Measurements from ENCODE around the gene LRRC71.
"Not testable (repeated sequence)": the region's sequence is repeated elsewhere in the genome, so short reads cannot be mapped to it uniquely, and the experiment has no call there.

The LRRC71 gene

DNA sequence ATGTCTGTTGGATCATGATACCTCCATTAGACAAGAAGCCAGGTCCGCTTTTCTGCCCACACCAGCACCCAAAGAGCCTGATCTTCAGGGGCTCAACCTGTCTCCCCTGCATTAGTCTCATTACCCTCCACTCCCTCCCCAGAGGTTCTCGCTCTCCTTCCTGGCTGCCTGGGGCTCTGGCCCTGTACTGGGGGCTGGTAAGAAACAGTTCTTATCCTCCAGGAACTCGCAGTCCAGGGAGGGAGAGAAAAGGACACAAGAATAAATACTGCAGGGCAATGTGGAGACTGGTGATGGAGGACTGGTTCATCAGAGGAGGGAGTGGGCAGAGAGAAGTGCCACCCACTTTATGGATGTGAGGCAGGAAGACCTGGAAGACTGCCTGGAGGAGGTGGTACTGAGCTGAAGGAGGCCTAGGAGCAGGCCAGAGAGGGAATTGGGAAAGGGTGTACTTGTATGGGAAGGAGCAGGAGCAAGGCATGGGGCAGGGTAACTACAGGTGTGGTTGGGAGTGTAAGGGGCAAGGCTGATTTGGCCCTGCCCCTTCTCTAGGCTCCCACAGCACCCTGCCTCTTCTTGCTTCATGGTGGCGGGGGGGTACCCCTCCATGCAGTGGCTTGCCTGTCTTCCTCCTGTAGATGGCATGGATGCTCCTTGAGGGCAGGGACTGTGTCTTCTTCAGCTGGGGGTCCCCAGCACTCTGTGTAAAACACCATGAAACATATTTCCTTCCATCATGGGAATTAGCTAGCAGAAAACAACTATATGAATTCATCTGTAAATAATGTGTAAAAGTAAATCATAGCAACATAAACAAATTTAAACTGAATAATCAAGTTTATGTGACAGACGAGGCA lies 5.0 kb downstream of the LRRC71 start:
- TF ChIP-seq, protein P1, sequence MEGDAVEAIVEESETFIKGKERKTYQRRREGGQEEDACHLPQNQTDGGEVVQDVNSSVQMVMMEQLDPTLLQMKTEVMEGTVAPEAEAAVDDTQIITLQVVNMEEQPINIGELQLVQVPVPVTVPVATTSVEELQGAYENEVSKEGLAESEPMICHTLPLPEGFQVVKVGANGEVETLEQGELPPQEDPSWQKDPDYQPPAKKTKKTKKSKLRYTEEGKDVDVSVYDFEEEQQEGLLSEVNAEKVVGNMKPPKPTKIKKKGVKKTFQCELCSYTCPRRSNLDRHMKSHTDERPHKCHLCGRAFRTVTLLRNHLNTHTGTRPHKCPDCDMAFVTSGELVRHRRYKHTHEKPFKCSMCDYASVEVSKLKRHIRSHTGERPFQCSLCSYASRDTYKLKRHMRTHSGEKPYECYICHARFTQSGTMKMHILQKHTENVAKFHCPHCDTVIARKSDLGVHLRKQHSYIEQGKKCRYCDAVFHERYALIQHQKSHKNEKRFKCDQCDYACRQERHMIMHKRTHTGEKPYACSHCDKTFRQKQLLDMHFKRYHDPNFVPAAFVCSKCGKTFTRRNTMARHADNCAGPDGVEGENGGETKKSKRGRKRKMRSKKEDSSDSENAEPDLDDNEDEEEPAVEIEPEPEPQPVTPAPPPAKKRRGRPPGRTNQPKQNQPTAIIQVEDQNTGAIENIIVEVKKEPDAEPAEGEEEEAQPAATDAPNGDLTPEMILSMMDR (conservative IDR thresholded peaks at IDR 0.05), result no peak
- H3K27ac ChIP-seq, result no peak overlapping the region

DNA sequence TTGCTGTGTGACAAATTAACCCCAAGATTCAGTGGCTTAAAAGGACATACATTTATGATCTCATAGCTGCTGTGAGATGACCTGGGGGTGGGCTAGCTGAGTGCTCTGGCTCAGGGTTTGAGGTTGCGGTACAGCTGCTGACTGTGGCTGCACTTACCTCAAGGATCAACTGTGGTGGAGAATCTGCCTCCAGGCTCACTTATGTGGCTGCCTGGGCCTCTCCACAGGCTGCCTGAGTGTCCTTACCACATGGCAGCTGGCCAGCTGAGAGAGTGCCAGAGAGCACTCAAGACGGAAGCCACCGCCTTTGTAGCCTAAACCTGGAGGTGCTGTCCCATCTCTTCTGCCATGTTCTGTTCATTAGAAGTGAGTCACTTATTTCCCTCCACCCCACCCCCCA lies 5.7 kb downstream of the LRRC71 start:
- TF ChIP-seq, protein P1 (conservative IDR thresholded peaks at IDR 0.05), result no peak
- no peak overlapping the region for H3K27ac ChIP-seq

DNA sequence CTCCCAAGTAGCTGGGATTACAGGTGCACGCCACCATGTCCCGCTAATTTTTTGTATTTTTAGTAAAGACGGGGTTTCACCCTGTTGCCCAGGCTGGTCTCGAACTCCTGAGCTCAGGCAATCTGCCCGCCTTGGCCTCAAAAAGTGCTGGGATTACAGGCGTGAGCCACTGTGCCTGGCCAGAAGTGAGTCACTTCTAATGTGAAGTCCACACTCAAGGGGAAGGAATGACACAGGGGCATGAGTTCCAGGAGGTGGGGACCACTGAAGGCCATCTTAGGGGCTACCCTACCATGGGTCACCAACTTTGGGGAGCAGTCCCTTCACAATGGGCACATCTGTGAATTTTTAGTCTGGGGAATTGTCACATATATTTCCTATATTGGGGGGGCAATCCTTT lies 6.3 kb downstream of the LRRC71 start:
- H3K27ac ChIP-seq, result not testable (repeated sequence)

DNA sequence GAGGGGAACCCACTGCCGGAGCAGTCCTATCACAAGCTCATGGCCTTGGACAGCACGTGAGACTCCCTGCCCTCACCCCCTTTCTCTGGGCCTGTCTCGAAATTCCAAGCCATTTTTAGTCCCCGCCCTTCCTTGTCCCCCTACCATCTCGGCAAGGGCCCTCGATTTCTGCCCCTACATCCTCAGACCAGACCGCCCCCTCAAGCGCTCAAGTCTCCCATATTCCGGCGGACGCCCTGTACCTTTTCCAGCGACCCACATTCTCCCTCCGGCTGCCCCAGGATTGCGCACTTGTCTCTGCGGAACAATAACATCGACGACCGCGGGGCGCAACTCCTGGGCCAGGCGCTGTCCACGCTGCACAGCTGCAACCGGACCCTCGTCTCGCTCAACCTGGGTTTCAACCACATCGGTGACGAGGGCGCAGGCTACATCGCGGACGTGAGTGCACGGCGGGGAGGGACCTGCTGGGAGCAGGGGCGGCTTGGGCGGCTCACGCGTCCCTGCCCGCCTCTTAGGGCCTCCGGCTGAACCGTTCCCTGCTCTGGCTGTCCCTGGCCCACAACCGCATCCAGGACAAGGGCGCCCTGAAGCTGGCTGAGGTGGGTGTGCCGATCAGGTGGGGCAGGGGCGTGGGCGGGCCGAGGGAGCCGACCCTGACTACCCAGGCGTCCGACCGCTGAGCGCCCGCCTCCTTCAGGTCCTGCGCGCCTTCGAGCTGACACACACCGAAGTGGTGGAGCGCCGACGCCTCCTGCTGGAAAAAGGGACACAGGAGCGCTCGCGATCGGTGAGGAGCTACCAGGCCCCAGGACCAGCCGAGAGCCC lies 7.0 kb downstream of the LRRC71 start:
- H3K27ac ChIP-seq, result no peak overlapping the region; the same call in 1 of the 2 replicates
- TF ChIP-seq, protein P1 (conservative IDR thresholded peaks at IDR 0.05), result peak; percentile 93

DNA sequence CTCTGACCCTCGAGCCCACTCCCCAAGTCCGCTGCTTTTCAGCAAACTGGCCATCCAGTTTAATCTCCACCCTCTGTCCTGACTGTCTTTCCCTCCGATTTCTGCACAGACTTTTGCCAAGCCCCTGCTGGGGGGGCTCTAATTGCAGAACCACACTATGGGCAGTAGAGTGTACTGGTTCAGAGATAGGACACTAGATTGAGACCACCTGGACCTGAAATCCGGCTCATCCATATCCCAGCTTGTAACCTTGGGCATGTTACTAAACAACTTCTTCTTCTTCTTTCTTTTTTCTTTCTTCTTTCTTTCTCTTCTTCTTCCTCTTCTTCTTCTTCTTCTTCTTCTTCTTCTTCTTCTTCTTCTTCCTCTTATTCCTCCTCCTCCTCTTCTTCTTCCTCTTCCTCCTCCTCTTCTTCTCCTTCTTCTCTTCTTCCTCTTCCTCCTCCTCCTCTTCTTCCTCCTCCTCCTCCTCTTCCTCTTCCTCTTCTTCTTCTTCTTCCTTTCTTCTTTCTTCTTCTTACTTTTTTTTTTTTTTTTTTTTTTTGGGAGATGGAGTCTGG lies 7.7 kb downstream of the LRRC71 start:
- TF ChIP-seq, protein P1 (conservative IDR thresholded peaks at IDR 0.05), result peak; percentile 68
- no peak overlapping the region for H3K27ac ChIP-seq

DNA sequence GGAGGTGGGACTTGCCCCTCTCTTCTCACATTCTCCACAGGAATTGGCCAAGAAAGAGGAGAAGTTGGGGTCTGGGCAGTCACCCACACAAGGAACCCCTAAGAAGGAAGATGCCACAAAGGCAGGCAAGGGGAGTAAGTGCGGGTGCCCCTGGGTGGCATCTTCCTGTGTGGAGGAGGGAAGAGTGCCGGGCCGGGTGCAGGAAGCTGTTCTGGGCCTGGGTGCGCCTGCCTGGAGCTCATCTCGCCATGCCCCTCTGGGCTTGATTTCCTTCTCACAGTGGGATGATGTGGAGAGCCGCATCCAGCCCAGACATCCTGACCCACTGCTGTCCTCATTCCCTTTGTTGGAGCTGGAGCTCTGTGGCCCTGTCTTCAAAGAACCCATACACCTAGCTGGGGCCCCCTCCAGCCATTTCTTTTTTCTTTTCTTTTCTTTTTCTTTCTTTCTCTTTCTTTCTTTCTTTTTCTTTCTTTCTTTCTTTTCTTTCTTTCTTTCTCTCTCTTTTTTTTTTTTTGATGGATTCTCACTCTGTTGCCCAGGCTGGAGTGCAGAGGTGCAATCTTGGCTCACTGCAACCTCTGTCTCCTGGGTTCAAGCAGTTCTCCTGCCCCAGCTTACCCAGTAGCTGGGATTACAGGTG lies 9.3 kb downstream of the LRRC71 start:
- no peak overlapping the region for H3K27ac ChIP-seq
- TF ChIP-seq, protein P1 (conservative IDR thresholded peaks at IDR 0.05), result no peak

DNA sequence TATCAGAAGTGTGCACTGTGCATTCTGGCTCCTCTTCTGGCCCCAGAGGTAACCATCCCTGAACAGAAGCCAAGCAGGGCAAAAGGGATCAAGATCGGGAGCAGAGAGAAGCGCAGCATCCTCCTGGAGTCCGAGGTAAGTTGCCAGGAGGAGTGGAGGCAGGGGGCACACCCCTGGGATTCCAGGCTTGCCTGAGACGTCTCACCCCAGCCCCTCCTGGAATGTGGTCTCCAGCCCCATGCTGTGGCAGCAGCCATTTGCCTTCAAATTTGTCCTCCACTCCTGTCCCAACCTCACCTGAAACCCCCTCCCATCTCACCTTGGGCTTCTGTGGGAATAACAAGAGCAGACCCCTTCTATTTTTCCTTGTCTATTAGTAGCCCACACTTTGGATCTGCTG lies 10.1 kb downstream of the LRRC71 start:
- TF ChIP-seq, protein P1 (conservative IDR thresholded peaks at IDR 0.05), result no peak
- H3K27ac ChIP-seq, result no peak overlapping the region
